Measurements from ENCODE around the gene SIM2. TPM values are rescaled to one million over a fixed set of nuclear protein-coding genes. Genes with fewer than 3 reads are reported as not detected.
A peak's percentile ranks its signal among the peaks of the same experiment; 100 is the strongest.

The SIM2 gene
- total RNA-seq, 4 donors from 2014 or later = 0.47 to 2.3 TPM; not detected in 2

DNA sequence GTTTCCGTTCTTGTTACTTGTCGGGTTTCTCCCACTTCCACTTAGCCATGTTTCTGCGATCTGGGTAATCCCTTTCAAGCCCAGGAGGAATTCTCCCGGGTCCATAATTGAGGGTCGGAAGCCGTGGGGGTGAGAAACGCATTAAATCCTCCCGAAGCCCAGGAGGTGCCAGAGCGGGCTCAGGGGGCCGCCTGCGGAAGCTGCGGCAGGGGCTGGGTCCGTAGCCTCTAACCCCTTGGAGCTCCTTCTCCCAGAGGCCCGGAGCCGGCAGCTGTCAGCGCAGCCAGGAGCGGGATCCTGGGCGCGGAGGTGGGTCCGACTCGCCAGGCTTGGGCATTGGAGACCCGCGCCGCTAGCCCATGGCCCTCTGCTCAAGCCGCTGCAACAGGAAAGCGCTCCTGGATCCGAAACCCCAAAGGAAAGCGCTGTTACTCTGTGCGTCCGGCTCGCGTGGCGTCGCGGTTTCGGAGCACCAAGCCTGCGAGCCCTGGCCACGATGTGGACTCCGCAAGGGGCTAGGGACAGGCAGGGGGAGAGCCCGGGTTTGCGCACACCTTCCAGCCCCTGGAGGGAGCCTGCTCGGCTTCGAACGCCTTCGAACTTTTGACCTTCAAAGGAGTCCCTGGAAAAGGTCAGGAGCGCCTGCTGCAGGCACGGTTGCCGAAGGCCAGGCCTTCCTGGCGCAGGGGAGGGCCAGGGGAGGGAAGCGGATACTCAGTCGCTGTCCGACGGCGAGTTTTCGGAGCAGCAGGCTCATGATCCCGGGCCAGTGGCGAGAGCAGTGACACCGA, 1.7 kb upstream of the SIM2 start:
- TF ChIP-seq POLR2A (IDR thresholded peaks at IDR 0.05) (no peak), EP300 (IDR thresholded peaks at IDR 0.05) (no peak), POLR2AphosphoS5 (IDR thresholded peaks at IDR 0.05) (no peak)
- TF ChIP-seq, protein P1, sequence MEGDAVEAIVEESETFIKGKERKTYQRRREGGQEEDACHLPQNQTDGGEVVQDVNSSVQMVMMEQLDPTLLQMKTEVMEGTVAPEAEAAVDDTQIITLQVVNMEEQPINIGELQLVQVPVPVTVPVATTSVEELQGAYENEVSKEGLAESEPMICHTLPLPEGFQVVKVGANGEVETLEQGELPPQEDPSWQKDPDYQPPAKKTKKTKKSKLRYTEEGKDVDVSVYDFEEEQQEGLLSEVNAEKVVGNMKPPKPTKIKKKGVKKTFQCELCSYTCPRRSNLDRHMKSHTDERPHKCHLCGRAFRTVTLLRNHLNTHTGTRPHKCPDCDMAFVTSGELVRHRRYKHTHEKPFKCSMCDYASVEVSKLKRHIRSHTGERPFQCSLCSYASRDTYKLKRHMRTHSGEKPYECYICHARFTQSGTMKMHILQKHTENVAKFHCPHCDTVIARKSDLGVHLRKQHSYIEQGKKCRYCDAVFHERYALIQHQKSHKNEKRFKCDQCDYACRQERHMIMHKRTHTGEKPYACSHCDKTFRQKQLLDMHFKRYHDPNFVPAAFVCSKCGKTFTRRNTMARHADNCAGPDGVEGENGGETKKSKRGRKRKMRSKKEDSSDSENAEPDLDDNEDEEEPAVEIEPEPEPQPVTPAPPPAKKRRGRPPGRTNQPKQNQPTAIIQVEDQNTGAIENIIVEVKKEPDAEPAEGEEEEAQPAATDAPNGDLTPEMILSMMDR (IDR thresholded peaks at IDR 0.05) = no peak
- no peaks in the 10 kb centered on the region for H3K36me3 ChIP-seq
- H3K4me3 ChIP-seq = no peak overlapping the region
- peaks cover 0 to 82% (median 43%) of the 10 kb centered on the region in 3 donors for H3K4me1 ChIP-seq
- ATAC-seq = no peak
- WGBS, 2 donors (ENCODE audit: low coverage in 1 of 2) = 1 to 4% methylated on average over 4 to 8 of the region's 58 CpGs
- no peak overlapping the region for H3K27ac ChIP-seq
- H3K27me3 ChIP-seq = peaks cover 100% of the 10 kb centered on the region
- H3K9me3 ChIP-seq = no peaks in the 10 kb centered on the region

DNA sequence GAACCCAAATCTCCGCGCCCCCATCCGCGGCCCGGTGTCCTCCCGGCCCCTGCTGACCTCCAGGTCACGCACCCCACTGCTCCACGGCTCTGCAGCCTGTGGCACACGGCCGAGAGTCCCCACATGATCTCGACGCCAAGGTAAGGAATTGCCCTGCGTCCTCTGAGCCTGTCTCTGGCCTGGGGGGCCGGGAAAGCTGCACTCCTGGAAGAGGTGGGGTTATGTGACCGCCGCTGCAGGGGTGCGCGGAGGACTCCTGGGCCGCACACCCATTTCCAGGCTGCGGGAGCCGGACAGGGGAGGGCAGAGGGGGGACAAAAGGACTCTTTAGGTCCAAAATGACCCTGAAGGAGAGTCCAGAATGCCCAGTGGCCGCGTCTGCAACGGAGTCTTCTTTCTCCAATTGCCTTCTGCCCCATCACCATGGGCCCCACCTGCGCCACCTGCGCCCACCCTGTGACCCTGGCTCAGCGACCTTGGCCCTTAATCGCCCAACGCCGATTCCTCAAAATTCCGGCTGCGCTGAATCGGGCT, 997 bp upstream of the SIM2 start:
- Histone ChIP-seq H3K9me3 (no peaks in the 10 kb centered on the region), H3K27me3 (peaks cover 100% of the 10 kb centered on the region), H3K4me1 (peaks cover 0 to 76% (median 42%) of the 10 kb centered on the region in 3 donors), H3K36me3 (no peaks in the 10 kb centered on the region), H3K27ac (no peak overlapping the region), H3K4me3 (peak overlapping the region in 1 of 2 donors; percentile 53)
- TF ChIP-seq POLR2A (IDR thresholded peaks at IDR 0.05) (no peak), EP300 (IDR thresholded peaks at IDR 0.05) (no peak), POLR2AphosphoS5 (IDR thresholded peaks at IDR 0.05) (no peak)
- TF ChIP-seq, protein P1 (IDR thresholded peaks at IDR 0.05) = no peak
- no peak for ATAC-seq
- no CpG with 5 or more reads among the region's 33 CpGs for WGBS, 2 donors (ENCODE audit: low coverage in 1 of 2)

DNA sequence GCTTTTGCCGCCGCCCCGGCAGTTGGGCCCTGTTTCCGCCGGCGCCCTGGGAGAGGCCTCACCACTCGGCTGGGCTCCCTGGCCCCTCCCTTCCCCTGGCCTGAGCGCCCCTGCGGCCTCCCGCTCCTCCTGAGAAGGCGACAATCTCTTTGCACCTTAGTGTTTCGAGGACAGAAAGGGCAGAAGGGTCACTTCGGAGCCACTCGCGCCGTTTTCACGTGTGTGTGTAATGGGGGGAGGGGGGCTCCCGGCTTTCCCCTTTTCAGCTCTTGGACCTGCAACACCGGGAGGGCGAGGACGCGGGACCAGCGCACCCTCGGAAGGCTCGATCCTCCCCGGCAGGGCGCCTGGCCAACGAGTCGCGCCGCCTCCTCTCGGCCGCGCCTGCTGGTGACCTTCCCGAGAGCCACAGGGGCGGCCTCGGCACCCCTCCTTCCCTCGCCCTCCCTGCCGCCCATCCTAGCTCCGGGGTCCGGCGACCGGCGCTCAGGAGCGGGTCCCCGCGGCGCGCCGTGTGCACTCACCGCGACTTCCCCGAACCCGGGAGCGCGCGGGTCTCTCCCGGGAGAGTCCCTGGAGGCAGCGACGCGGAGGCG, 432 bp upstream of the SIM2 start:
- H3K4me1 ChIP-seq = peaks cover 0 to 70% (median 37%) of the 10 kb centered on the region in 3 donors
- TF ChIP-seq POLR2A (IDR thresholded peaks at IDR 0.05) (no peak), POLR2AphosphoS5 (IDR thresholded peaks at IDR 0.05) (no peak), EP300 (IDR thresholded peaks at IDR 0.05) (no peak)
- TF ChIP-seq, protein P1 (IDR thresholded peaks at IDR 0.05) = no peak
- H3K9me3 ChIP-seq = no peaks in the 10 kb centered on the region
- no peak overlapping the region for H3K27ac ChIP-seq
- ATAC-seq = peak; percentile 27
- peak overlapping the region; percentile 13 to 53 for H3K4me3 ChIP-seq
- WGBS, 2 donors (ENCODE audit: low coverage in 1 of 2) = no CpG with 5 or more reads among the region's 62 CpGs
- peaks cover 100% of the 10 kb centered on the region for H3K27me3 ChIP-seq
- H3K36me3 ChIP-seq = no peaks in the 10 kb centered on the region

DNA sequence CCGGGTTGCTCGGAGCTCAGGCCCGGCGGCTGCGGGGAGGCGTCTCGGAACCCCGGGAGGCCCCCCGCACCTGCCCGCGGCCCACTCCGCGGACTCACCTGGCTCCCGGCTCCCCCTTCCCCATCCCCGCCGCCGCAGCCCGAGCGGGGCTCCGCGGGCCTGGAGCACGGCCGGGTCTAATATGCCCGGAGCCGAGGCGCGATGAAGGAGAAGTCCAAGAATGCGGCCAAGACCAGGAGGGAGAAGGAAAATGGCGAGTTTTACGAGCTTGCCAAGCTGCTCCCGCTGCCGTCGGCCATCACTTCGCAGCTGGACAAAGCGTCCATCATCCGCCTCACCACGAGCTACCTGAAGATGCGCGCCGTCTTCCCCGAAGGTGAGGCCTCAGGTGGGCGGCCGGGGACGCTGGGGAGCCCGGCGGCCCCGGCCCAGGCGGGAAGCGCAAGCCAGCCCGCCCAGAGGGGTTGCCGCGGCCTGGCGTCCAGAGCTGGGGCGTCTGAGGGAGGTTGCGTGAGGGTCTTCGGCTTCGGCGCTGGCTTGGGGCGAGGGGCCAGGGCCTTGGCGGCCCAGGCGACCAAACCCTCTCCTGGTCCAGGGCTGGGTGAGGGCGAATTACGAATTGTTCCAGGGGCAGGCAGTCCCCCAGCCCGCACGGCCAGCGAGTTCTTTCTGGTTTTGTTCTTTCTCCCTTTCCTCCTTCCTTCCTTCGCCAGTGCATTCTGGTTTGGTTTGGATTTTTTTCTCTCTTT, 805 bp downstream of the SIM2 start:
- Histone ChIP-seq H3K27me3 (peaks cover 100% of the 10 kb centered on the region), H3K4me1 (peaks cover 0 to 69% (median 36%) of the 10 kb centered on the region in 3 donors), H3K27ac (no peak overlapping the region), H3K4me3 (peak overlapping the region in 1 of 2 donors; percentile 53), H3K36me3 (no peaks in the 10 kb centered on the region), H3K9me3 (no peaks in the 10 kb centered on the region)
- WGBS, 2 donors (ENCODE audit: low coverage in 1 of 2) = 6 to 7% methylated on average over 7 to 41 of the region's 67 CpGs
- ATAC-seq = no peak
- TF ChIP-seq POLR2A (IDR thresholded peaks at IDR 0.05) = no peak
- TF ChIP-seq POLR2AphosphoS5 (IDR thresholded peaks at IDR 0.05) = no peak
- TF ChIP-seq, protein P1 (IDR thresholded peaks at IDR 0.05) = no peak
- no peak for TF ChIP-seq EP300 (IDR thresholded peaks at IDR 0.05)

All from gastroesophageal sphincter (tissue), 4 donors.